RWPE2 (cell line): Measurements from ENCODE around the gene LCN12.

Source experiments
- ATAC-seq: fragments of 200-7000 bp; cut with Tn5 transposase; 3 replicates; pipeline ENCODE4 v1.9.1; 2021; ENCODE audit warnings: low read depth
- DNase-seq: peaks from one replicate; pipeline ENCODE4 v3.0.0-alpha.2; 2020; ENCODE audit warnings: low spot score
- H3K27ac ChIP-seq: fragments of 450-650 bp; 2 replicates; pipeline ENCODE4 v1.5.1; 2017; ENCODE audit warnings: mild to moderate bottlenecking; ENCODE audit not compliant: poor library complexity, severe bottlenecking
- H3K27me3 ChIP-seq: fragments of 250-450 bp; sonication (Bioruptor Pico); 2 replicates; pipeline ENCODE4 v1.5.1; 2021; ENCODE audit warnings: mild to moderate bottlenecking, moderate library complexity; ENCODE audit not compliant: insufficient read depth, poor library complexity, severe bottlenecking
- H3K36me3 ChIP-seq: fragments of 250-450 bp; sonication (Bioruptor Pico); 2 replicates; pipeline ENCODE4 v1.5.1; 2020; ENCODE audit warnings: low read depth, mild to moderate bottlenecking, moderate library complexity
- H3K4me1 ChIP-seq: fragments of 250-450 bp; sonication (Bioruptor Pico); 2 replicates; pipeline ENCODE4 v1.5.1; 2021; ENCODE audit warnings: mild to moderate bottlenecking, moderate library complexity; ENCODE audit not compliant: insufficient read depth, poor library complexity, severe bottlenecking
- H3K4me3 ChIP-seq: fragments of 250-450 bp; sonication (Bioruptor Pico); 2 replicates; pipeline ENCODE4 v1.5.1; 2021; ENCODE audit warnings: mild to moderate bottlenecking, moderate library complexity; ENCODE audit not compliant: severe bottlenecking
- H3K9me3 ChIP-seq: fragments of 250-450 bp; sonication (Bioruptor Pico); 2 replicates; pipeline ENCODE4 v1.5.1; 2021; ENCODE audit warnings: mild to moderate bottlenecking, moderate library complexity; ENCODE audit not compliant: severe bottlenecking
- TF ChIP-seq, protein P1 (sequence below): fragments of 450-650 bp; IDR thresholded peaks from one replicate; pipeline ENCODE4 v1.5.1; 2017; ENCODE audit warnings: mild to moderate bottlenecking, moderate library complexity; ENCODE audit not compliant: poor library complexity, severe bottlenecking

The LCN12 gene

DNA sequence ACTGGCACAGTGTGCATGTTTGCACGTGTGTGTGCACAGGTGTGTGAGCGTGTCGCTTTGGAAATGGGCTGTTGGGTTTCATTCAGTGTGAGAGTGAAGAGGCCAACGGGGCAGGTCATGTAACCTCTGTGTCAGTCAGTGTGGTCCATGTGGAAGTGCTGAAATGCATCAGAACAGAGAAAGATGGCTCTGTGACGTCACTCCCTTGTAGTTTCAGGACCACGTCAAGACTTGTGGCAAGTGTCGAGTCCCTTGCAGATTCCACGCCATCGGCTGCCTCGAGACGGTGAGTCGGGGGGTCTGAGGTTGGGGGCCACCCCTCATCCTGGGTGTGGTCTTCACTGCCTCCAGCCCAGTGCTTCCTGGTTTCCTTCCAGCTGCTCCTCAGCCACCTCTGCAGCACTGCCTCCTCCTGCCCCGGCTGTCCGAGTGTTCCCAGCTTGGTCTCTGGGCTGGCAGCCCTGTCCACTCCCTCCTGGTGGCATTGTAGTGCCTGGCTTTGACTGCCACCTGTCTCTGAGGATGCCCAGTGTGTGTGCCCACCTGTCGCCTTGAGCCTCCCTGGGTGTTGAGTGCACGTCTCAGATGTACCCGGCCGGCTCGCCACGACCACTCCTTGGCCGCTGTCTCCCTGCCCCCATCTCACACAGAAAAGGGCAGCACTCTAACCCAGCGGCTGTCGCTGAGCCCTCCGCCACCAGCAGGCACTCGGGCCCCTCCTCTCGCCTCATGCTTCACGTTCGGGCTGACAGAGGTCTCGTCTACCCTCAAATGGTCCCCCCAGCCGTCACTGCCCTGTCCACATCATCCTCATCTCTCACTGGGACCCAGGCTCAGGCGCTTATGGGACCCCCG, 35.5 kb upstream of the LCN12 start:
- ATAC-seq (no peak), DNase-seq (no peak)
- Histone ChIP-seq H3K36me3 (peaks cover 64% of the 10 kb centered on the region), H3K9me3 (no peaks in the 10 kb centered on the region), H3K27me3 (no peaks in the 10 kb centered on the region), H3K27ac (no peak overlapping the region), H3K4me3 (no peak overlapping the region), H3K4me1 (no peaks in the 10 kb centered on the region)
- TF ChIP-seq, protein P1, sequence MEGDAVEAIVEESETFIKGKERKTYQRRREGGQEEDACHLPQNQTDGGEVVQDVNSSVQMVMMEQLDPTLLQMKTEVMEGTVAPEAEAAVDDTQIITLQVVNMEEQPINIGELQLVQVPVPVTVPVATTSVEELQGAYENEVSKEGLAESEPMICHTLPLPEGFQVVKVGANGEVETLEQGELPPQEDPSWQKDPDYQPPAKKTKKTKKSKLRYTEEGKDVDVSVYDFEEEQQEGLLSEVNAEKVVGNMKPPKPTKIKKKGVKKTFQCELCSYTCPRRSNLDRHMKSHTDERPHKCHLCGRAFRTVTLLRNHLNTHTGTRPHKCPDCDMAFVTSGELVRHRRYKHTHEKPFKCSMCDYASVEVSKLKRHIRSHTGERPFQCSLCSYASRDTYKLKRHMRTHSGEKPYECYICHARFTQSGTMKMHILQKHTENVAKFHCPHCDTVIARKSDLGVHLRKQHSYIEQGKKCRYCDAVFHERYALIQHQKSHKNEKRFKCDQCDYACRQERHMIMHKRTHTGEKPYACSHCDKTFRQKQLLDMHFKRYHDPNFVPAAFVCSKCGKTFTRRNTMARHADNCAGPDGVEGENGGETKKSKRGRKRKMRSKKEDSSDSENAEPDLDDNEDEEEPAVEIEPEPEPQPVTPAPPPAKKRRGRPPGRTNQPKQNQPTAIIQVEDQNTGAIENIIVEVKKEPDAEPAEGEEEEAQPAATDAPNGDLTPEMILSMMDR, result no peak

DNA sequence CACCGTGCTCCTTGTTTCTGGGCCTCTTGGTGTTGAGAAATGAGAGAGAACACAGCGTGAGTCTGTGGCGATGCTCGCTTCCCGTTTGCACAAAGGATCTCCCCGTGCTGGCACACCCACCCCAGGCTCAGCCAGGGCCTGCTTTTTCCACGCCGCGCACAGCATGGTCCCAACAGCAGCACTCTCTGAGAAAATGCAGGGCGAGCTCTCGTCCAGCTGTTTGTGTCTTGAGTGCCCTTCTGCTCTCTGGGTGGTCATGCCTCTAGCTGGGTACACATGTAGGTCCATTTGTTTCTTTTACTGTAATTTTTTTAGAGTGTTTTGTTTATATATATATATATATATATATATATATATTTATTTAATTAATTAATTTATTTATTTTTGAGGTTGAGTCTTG, 34.2 kb upstream of the LCN12 start:
- peaks cover 55% of the 10 kb centered on the region for H3K36me3 ChIP-seq
- no peaks in the 10 kb centered on the region for H3K27me3 ChIP-seq
- no peaks in the 10 kb centered on the region for H3K4me1 ChIP-seq

DNA sequence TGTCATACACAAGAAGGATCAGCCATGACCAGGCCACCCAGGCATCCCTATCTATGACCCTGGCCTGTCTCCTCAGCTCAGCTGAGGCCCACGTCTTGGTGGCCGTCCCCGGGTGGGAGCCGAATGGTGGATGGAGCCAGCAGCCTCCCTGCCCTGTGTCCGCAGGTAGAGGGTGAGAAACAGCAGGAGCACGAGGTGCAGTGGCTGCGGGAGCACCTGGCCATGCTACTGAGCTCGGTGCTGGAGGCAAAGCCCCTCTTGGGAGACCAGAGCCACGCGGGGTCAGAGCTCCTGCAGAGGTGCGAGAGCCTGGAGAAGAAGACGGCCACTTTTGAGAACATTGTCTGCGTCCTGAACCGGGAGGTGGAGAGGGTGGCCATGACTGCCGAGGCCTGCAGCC, 32.0 kb upstream of the LCN12 start:
- H3K27me3 ChIP-seq, result no peaks in the 10 kb centered on the region
- no peak overlapping the region for H3K4me3 ChIP-seq
- ATAC-seq (no peak), DNase-seq (no peak)
- H3K9me3 ChIP-seq, result no peaks in the 10 kb centered on the region
- peaks cover 59% of the 10 kb centered on the region for H3K36me3 ChIP-seq
- no peaks in the 10 kb centered on the region for H3K4me1 ChIP-seq
- TF ChIP-seq, protein P1, result no peak
- H3K27ac ChIP-seq, result no peak overlapping the region

More for the DNA sequence above, 34.2 kb upstream of the LCN12 start:
- no peak overlapping the region for H3K27ac ChIP-seq
- TF ChIP-seq, protein P1, result no peak
- ATAC-seq (no peak), DNase-seq (no peak)
- no peak overlapping the region for H3K4me3 ChIP-seq
- no peaks in the 10 kb centered on the region for H3K9me3 ChIP-seq

DNA sequence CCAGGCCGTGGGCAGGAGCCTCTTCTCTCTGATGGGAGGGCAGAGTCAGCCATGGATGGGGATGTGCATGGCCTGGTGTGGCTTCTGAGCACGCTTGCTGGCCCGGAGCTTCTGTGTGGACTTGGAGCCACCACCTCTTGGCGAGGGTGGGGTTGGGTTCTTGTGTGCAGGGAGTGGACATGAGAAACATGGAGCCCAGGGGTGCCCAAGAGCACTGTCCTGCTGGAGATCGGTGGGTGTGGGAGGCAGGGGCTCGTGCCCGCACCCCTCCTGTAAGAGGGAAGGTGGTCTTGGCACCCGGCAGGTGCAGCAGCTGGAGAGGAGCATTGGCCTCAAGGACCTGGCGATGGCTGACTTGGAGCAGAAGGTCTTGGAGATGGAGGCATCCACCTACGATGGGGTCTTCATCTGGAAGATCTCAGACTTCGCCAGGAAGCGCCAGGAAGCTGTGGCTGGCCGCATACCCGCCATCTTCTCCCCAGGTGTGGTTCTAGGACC, 31.3 kb upstream of the LCN12 start:
- no peaks in the 10 kb centered on the region for H3K9me3 ChIP-seq
- ATAC-seq (no peak), DNase-seq (no peak)
- H3K27ac ChIP-seq, result no peak overlapping the region
- no peaks in the 10 kb centered on the region for H3K4me1 ChIP-seq
- H3K36me3 ChIP-seq, result peaks cover 54% of the 10 kb centered on the region
- TF ChIP-seq, protein P1, result no peak
- no peaks in the 10 kb centered on the region for H3K27me3 ChIP-seq
- H3K4me3 ChIP-seq, result no peak overlapping the region

DNA sequence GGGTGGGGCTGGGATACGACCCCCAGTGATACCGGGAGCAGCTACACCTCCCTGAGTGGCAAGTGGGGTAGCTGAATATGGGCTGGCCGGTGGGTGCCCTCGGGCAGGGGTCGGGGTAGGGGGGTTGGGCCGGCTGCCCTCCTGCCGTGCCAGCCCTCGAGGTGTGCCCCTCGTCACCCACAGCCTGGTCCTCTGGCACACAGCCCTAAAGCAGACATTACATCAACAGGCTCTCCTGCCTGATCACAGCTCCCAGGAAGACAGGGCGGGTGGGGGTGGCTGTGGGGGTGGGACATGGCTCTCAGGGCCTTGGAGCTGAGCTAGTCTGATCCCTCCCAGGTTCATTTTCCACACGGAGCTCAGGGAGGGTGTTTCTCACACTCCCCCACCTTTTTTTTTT, 30.8 kb upstream of the LCN12 start:
- TF ChIP-seq, protein P1, result no peak

More for the DNA sequence above, 30.8 kb upstream of the LCN12 start:
- DNase-seq (no peak), ATAC-seq (no peak)
- Histone ChIP-seq H3K27me3 (no peaks in the 10 kb centered on the region), H3K4me3 (no peak overlapping the region), H3K9me3 (no peaks in the 10 kb centered on the region), H3K36me3 (peaks cover 53% of the 10 kb centered on the region), H3K27ac (no peak overlapping the region), H3K4me1 (no peaks in the 10 kb centered on the region)
